CD4-positive, alpha-beta T cell (primary cell): ENCODE data around the gene ARMH4. TPM values are rescaled to one million over a fixed set of nuclear protein-coding genes. Genes with fewer than 3 reads are reported as not detected.

Experiments used
- ATAC-seq: fragments of 200-7000 bp; cut with Tn5 transposase; one replicate; pipeline ENCODE4 v1.10.0; 2022; ENCODE audit warnings: mild to moderate bottlenecking; ENCODE audit not compliant: poor library complexity
- CTCF ChIA-PET: fragments of 350-600 bp; sonication (Branson Sonifier 250); formaldehyde crosslinking; loops from one replicate; lab custom pipeline; 2021; ENCODE audit warnings: antibody characterized with exemption, inconsistent platforms; lab: Charles Lee
- POLR2A ChIA-PET: fragments of 350-600 bp; sonication (Branson Sonifier 250); formaldehyde crosslinking; loops from one replicate; lab custom pipeline; 2021; ENCODE audit warnings: antibody characterized with exemption, inconsistent platforms; lab: Charles Lee
- DNase-seq, 14 experiments: peaks; one replicate each; pipeline ENCODE4 v3.0.0-alpha.2; 2013 to 2020; ENCODE audit warnings: mixed read lengths in 2 of 14
- H3K27ac ChIP-seq, 2 donors: one replicate each; pipeline versions ENCODE4 v1.5.1 to v1.7.0; 2013; ENCODE audit warnings: low read length in 2 of 2, low read depth in 1 of 2, mild to moderate bottlenecking in 1 of 2
- H3K27me3 ChIP-seq, 2 experiments: 1 replicate in 1 of 2; 2 replicates in 1 of 2; pipeline versions ENCODE4 v1.6.1 to v1.7.0; 2013; ENCODE audit warnings: low read length in 2 of 2, control low read depth in 1 of 2, mild to moderate bottlenecking in 1 of 2, moderate library complexity in 1 of 2; ENCODE audit not compliant: insufficient read depth in 2 of 2, control insufficient read depth in 1 of 2
- H3K36me3 ChIP-seq: one replicate; pipeline ENCODE4 v1.6.1; 2013; ENCODE audit warnings: low read length, control low read depth; ENCODE audit not compliant: insufficient read depth
- H3K4me1 ChIP-seq: one replicate; pipeline ENCODE4 v1.6.1; 2013; ENCODE audit warnings: low read length, control low read depth; ENCODE audit not compliant: insufficient read depth
- H3K4me3 ChIP-seq: one replicate; pipeline ENCODE4 v1.5.1; 2013; ENCODE audit warnings: mild to moderate bottlenecking, low read length, moderate library complexity
- H3K9me3 ChIP-seq, 2 experiments: 1 replicate in 1 of 2; 2 replicates in 1 of 2; pipeline versions ENCODE4 v1.6.1 to v1.7.0; 2013; ENCODE audit warnings: low read length in 2 of 2, mild to moderate bottlenecking in 2 of 2, control low read depth in 1 of 2, moderate library complexity in 1 of 2; ENCODE audit not compliant: control insufficient read depth in 1 of 2, insufficient read depth in 1 of 2
- H3K27ac Mint-ChIP-seq: one replicate; pipeline ENCODE4 v1.8.0; 2020; ENCODE audit warnings: mixed read lengths
- H3K27me3 Mint-ChIP-seq: one replicate; pipeline ENCODE4 v1.8.0; 2021; ENCODE audit warnings: mixed read lengths
- H3K36me3 Mint-ChIP-seq: one replicate; pipeline ENCODE4 v1.8.0; 2021; ENCODE audit warnings: low read depth, mixed read lengths
- H3K4me1 Mint-ChIP-seq: one replicate; pipeline ENCODE4 v1.8.0; 2021; ENCODE audit warnings: low read depth, mixed read lengths
- H3K4me3 Mint-ChIP-seq: one replicate; pipeline ENCODE4 v1.8.0; 2020; ENCODE audit warnings: mild to moderate bottlenecking, mixed read lengths
- H3K9me3 Mint-ChIP-seq: one replicate; pipeline ENCODE4 v1.8.0; 2020; ENCODE audit warnings: mixed read lengths
- intact Hi-C, 2 experiments: fragments of 100-400 bp; cut with DNase I in 1 of 2; cut with micrococcal nuclease in 1 of 2; formaldehyde crosslinking; loops; one replicate each; pipeline versions ENCODE4 v1.15.1 to v1.9.0; 2023 to 2025; cut with DNase I, micrococcal nuclease
- total RNA-seq, 174 experiments: library from RNA in 2 of 174; stranded (reverse) in 2 of 174; gene quantifications; one replicate each; pipeline ENCODE4 v1.2.3 and lab custom pipeline; 2021 to 2026
- TF ChIP-seq, protein P1 (sequence below): fragments of 200-600 bp; IDR thresholded peaks from one replicate; pipeline ENCODE4 v1.8.0; 2022; ENCODE audit warnings: antibody characterized with exemption, mild to moderate bottlenecking

The ARMH4 gene
- total RNA-seq, 2 experiments from 2014 or later: not detected

DNA sequence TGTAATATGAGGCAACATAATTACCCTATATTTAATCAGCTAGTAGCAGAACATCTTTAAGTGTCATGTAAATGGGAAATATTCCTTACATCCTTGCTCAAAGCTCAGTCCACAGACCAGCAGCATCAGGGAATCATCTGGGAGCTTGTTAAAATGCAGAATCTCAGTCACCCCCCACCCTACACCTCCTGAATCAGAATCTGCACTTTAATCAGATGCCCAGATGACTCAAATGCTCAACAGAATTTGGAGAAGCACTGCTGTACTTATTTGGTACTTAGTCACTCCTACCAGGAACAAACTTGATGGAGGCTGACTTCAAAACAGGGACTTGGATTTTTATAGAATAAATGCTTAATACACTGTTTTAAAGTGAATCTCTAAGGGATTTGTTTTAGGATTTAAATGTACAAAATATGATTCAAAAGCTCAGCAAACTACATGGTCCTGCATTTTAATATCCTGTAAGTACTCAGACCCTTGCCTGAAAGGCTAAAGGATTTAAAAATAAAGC is 96.5 kb downstream of the ARMH4 start:
- POLR2A ChIA-PET: no interaction called here
- DNase-seq (no peak), ATAC-seq (no peak)
- Mint-ChIP-seq H3K4me3 (no peak overlapping the region), H3K27me3 (peaks cover 34% of the 10 kb centered on the region), H3K4me1 (no peaks in the 10 kb centered on the region), H3K36me3 (no peaks in the 10 kb centered on the region), H3K9me3 (no peaks in the 10 kb centered on the region), H3K27ac (no peak overlapping the region)
- TF ChIP-seq, protein P1, sequence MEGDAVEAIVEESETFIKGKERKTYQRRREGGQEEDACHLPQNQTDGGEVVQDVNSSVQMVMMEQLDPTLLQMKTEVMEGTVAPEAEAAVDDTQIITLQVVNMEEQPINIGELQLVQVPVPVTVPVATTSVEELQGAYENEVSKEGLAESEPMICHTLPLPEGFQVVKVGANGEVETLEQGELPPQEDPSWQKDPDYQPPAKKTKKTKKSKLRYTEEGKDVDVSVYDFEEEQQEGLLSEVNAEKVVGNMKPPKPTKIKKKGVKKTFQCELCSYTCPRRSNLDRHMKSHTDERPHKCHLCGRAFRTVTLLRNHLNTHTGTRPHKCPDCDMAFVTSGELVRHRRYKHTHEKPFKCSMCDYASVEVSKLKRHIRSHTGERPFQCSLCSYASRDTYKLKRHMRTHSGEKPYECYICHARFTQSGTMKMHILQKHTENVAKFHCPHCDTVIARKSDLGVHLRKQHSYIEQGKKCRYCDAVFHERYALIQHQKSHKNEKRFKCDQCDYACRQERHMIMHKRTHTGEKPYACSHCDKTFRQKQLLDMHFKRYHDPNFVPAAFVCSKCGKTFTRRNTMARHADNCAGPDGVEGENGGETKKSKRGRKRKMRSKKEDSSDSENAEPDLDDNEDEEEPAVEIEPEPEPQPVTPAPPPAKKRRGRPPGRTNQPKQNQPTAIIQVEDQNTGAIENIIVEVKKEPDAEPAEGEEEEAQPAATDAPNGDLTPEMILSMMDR: no peak
- Histone ChIP-seq H3K27me3 (peaks cover 0 to 3% of the 10 kb centered on the region in 2 experiments), H3K27ac (no peak overlapping the region), H3K4me3 (no peak overlapping the region), H3K4me1 (no peaks in the 10 kb centered on the region), H3K36me3 (no peaks in the 10 kb centered on the region), H3K9me3 (no peaks in the 10 kb centered on the region)
- CTCF ChIA-PET: no interaction called here
- intact Hi-C loops: no loop called here

DNA sequence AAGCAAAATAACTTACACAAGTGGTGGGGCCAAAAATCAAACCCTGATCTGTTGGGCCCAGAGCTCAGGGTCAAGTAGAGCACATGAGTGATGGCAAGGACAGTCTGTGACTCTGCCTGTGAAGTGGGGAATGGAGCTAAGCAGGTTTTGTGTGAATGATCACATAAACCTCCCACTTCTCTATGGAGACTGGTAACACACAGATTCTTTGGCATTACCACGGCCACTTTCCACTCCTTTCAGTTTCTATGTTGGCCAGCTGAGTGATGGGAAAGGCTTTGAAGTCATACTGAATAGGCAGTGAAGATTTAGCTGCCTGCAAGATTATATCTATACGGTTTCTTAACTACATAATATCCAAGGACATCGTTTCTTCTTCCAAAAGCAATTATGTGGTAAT is 97.9 kb downstream of the ARMH4 start:
- Histone ChIP-seq H3K27ac (no peak overlapping the region), H3K27me3 (peaks cover 0 to 3% of the 10 kb centered on the region in 2 experiments), H3K36me3 (no peaks in the 10 kb centered on the region), H3K9me3 (no peaks in the 10 kb centered on the region), H3K4me1 (no peaks in the 10 kb centered on the region), H3K4me3 (no peak overlapping the region)
- intact Hi-C loops: no loop called here
- CTCF ChIA-PET: no interaction called here
- no peak for DNase-seq
- Mint-ChIP-seq H3K9me3 (no peaks in the 10 kb centered on the region), H3K4me3 (no peak overlapping the region), H3K4me1 (no peaks in the 10 kb centered on the region), H3K27me3 (peaks cover 26% of the 10 kb centered on the region), H3K36me3 (no peaks in the 10 kb centered on the region), H3K27ac (no peak overlapping the region)
- TF ChIP-seq, protein P1: no peak
- ATAC-seq: no peak
- POLR2A ChIA-PET: no interaction called here

- H3K4me3 Mint-ChIP-seq: no peak overlapping the region
- no peaks in the 10 kb centered on the region for H3K36me3 Mint-ChIP-seq
- POLR2A ChIA-PET: no interaction called here
- no peak for DNase-seq
- Histone ChIP-seq H3K4me1 (no peaks in the 10 kb centered on the region), H3K27me3 (no peaks in the 10 kb centered on the region), H3K4me3 (no peak overlapping the region), H3K36me3 (no peaks in the 10 kb centered on the region), H3K27ac (no peak overlapping the region), H3K9me3 (no peaks in the 10 kb centered on the region)
- TF ChIP-seq, protein P1: no peak
- no peak overlapping the region for H3K27ac Mint-ChIP-seq
- CTCF ChIA-PET: no interaction called here
- no peaks in the 10 kb centered on the region for H3K4me1 Mint-ChIP-seq
- intact Hi-C loops: no loop called here
- ATAC-seq: no peak
- H3K27me3 Mint-ChIP-seq: peaks cover 1% of the 10 kb centered on the region
- H3K9me3 Mint-ChIP-seq: no peaks in the 10 kb centered on the region
Measured at GRCh38 chr14:58048219-58048618, 103.8 kb downstream of the ARMH4 start.
